Measurements from ENCODE around the gene KRTAP3-3. TPM values are rescaled to one million over a fixed set of nuclear protein-coding genes. Genes with fewer than 3 reads are reported as not detected.

The KRTAP3-3 gene
- total RNA-seq, 1 donor from 2014 or later: not detected

DNA sequence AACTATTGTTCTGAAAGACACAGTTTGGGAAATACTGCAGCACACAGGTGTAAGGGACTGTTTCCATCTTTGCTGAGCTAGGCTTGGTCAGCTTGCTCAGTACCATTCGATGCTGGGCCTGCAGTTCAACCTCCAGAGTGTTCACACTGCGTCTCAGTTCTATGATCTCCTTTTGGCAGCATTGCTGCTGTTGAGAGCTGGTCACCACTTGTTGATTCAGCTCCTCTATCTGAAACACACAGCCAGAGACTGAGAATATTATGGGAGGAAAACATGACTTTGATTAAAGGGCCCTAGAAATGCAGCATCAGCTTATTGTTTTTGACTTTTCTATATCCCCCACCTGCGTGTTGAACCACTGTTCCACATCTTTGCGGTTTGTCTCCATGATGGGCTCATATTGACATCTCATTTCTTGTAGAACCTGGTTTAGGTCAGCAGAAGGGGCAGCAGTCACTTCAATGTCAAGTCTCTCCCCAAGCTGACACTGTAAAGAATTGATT lies 31.9 kb downstream of the KRTAP3-3 start:
- no peak overlapping the region for H3K27ac Mint-ChIP-seq (ENCODE audit: unreplicated experiment)

DNA sequence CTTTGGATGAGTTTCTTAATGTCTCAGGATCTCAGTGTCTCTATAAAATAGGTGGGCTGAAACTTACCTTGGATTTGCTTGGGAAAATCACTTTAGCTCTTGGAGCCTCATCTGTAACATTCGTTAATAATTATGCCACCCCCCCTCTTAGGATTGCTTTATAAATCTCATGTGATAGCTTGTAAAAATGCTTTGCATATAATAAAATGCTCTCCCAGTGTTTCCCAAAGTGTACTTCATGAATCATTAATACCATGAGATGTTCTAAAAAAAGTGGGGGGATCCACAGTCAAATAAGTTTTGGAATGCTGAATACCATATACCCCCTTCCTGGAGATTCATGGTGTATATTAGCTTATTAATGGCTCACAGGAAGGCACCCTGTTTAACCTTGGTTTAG lies 32.4 kb downstream of the KRTAP3-3 start:
- H3K36me3 Mint-ChIP-seq (ENCODE audit: unreplicated experiment): no peaks in the 10 kb centered on the region
- DNase-seq (ENCODE audit: extremely low spot score, unreplicated experiment): no peak
- H3K4me1 Mint-ChIP-seq (ENCODE audit: unreplicated experiment): peaks cover 30% of the 10 kb centered on the region
- no peaks in the 10 kb centered on the region for H3K27me3 Mint-ChIP-seq (ENCODE audit: unreplicated experiment)
- H3K4me3 Mint-ChIP-seq (ENCODE audit: unreplicated experiment): no peak overlapping the region
- no peak overlapping the region for H3K27ac Mint-ChIP-seq (ENCODE audit: unreplicated experiment)
- H3K9me3 Mint-ChIP-seq (ENCODE audit: unreplicated experiment): no peaks in the 10 kb centered on the region
- TF ChIP-seq, protein P1, sequence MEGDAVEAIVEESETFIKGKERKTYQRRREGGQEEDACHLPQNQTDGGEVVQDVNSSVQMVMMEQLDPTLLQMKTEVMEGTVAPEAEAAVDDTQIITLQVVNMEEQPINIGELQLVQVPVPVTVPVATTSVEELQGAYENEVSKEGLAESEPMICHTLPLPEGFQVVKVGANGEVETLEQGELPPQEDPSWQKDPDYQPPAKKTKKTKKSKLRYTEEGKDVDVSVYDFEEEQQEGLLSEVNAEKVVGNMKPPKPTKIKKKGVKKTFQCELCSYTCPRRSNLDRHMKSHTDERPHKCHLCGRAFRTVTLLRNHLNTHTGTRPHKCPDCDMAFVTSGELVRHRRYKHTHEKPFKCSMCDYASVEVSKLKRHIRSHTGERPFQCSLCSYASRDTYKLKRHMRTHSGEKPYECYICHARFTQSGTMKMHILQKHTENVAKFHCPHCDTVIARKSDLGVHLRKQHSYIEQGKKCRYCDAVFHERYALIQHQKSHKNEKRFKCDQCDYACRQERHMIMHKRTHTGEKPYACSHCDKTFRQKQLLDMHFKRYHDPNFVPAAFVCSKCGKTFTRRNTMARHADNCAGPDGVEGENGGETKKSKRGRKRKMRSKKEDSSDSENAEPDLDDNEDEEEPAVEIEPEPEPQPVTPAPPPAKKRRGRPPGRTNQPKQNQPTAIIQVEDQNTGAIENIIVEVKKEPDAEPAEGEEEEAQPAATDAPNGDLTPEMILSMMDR (IDR thresholded peaks at IDR 0.05): no peak

More for the DNA sequence above, 31.9 kb downstream of the KRTAP3-3 start:
- TF ChIP-seq, protein P1 (IDR thresholded peaks at IDR 0.05): no peak
- no peak for DNase-seq (ENCODE audit: extremely low spot score, unreplicated experiment)
- H3K9me3 Mint-ChIP-seq (ENCODE audit: unreplicated experiment): no peaks in the 10 kb centered on the region
- H3K27me3 Mint-ChIP-seq (ENCODE audit: unreplicated experiment): no peaks in the 10 kb centered on the region
- no peak overlapping the region for H3K4me3 Mint-ChIP-seq (ENCODE audit: unreplicated experiment)
- no peaks in the 10 kb centered on the region for H3K36me3 Mint-ChIP-seq (ENCODE audit: unreplicated experiment)
- peaks cover 25% of the 10 kb centered on the region for H3K4me1 Mint-ChIP-seq (ENCODE audit: unreplicated experiment)

DNA sequence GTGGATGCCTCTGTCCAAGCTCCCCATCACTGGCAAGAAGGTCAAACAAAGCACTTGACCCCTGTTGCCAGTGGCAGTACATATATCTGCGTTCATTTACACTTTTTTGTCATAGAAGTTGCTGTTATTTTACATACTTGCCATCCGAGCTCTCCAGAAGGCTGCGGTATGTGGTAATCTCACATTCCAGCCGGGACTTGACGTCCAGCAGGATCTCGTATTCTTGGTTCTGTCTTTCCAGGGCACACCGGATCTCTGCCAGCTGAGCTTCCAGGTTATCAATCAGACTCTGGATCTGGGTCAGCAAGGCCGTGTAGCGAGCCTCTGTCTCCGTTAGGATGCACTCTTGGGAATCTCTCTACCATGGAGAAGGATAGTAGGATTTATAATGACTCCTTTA lies 33.8 kb downstream of the KRTAP3-3 start:
- no peak overlapping the region for H3K4me3 Mint-ChIP-seq (ENCODE audit: unreplicated experiment)
- peaks cover 41% of the 10 kb centered on the region for H3K4me1 Mint-ChIP-seq (ENCODE audit: unreplicated experiment)
- no peaks in the 10 kb centered on the region for H3K27me3 Mint-ChIP-seq (ENCODE audit: unreplicated experiment)
- no peaks in the 10 kb centered on the region for H3K36me3 Mint-ChIP-seq (ENCODE audit: unreplicated experiment)
- H3K9me3 Mint-ChIP-seq (ENCODE audit: unreplicated experiment): no peaks in the 10 kb centered on the region
- TF ChIP-seq, protein P1 (IDR thresholded peaks at IDR 0.05): no peak
- no peak overlapping the region for H3K27ac Mint-ChIP-seq (ENCODE audit: unreplicated experiment)
- DNase-seq (ENCODE audit: extremely low spot score, unreplicated experiment): no peak

DNA sequence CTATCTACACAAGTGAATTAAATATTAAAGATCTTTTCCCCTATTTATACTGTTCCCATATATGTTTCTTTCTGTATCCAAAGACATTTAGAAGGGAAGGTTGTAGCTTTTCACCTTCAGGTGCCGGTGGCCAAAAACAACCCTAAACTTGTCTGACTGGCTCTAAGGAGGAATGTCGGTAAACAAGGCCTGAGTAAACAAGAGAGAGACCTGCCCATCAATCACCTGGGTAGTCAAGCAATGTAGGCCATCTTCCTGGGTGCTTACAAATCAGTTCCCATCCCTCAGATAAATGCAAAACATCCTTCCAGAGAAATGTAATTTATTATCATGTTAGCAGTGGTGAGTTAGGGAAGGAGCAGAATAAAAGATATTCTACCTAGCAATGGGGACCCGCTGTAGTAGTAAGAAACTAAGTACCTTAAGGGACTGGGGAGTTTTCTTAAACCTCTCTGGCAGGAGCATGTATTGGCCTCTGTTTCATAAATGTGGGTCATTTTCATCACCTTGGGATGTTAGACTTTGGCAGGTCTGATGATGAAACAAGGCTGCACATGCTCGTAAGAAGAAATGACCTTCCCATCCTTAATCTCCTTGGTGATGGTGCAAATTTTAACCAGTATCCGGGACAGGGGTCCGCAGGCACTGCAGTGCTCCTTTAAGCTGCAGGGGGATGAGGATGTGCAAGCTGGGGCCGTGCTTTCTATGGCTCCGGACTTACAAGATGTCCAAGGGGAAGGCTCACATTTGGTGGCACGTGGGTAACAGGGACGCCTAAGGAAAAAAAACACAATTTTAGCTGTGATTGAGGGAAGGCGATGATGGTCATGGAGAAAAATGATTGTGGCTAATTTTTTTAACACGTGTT lies 35.6 kb downstream of the KRTAP3-3 start:
- TF ChIP-seq, protein P1 (IDR thresholded peaks at IDR 0.05): no peak
- DNase-seq (ENCODE audit: extremely low spot score, unreplicated experiment): no peak
- Mint-ChIP-seq H3K9me3 (ENCODE audit: unreplicated experiment) (no peaks in the 10 kb centered on the region), H3K4me1 (ENCODE audit: unreplicated experiment) (peaks cover 41% of the 10 kb centered on the region), H3K36me3 (ENCODE audit: unreplicated experiment) (no peaks in the 10 kb centered on the region), H3K27me3 (ENCODE audit: unreplicated experiment) (no peaks in the 10 kb centered on the region), H3K27ac (ENCODE audit: unreplicated experiment) (peak overlapping the region; percentile 21), H3K4me3 (ENCODE audit: unreplicated experiment) (no peak overlapping the region)

Data from osteocyte (in vitro differentiated cells).